OCI-LY7 (cell line): ENCODE measurements around the gene MRPL20.

Experiments
- CTCF ChIP-seq: fragments of 200-600 bp; sonication (generic); conservative IDR thresholded peaks from 2 replicates; pipeline ENCODE4 v1.5.1; 2014; ENCODE audit warnings: mild to moderate bottlenecking, antibody characterized with exemption, low read length, moderate library complexity, mixed read lengths
- EZH2phosphoT487 ChIP-seq: fragments of 200-600 bp; sonication (generic); IDR thresholded peaks from 2 replicates; pipeline ENCODE4 v1.6.1; 2018; ENCODE audit warnings: low read depth, borderline replicate concordance, mild to moderate bottlenecking, mixed run types, antibody characterized with exemption, low read length, moderate library complexity, mixed read lengths

- TF ChIP-seq CTCF (no peak), EZH2phosphoT487 (no peak)
These were observed 15.9 kb downstream of the MRPL20 start for GRCh38 chr1:1391225-1391624.
